Neural cell (in vitro differentiated cells): ENCODE data around the gene ADGRG3.

Source experiments
- CTCF ChIP-seq: fragments of 450-650 bp; IDR thresholded peaks from 2 replicates; pipeline ENCODE4 v1.5.1; 2014; ENCODE audit warnings: antibody characterized with exemption, mild to moderate bottlenecking, moderate library complexity; ENCODE audit not compliant: poor library complexity, severe bottlenecking
- EZH2 ChIP-seq: fragments of 200-600, 300-800 bp; shearing (Covaris generic), sonication (generic); IDR thresholded peaks from 2 replicates; pipeline ENCODE4 v1.6.1; 2014; ENCODE audit warnings: antibody characterized with exemption, low read length, borderline replicate concordance, mild to moderate bottlenecking; ENCODE audit not compliant: insufficient read depth, poor library complexity, severe bottlenecking
- REST ChIP-seq: IDR thresholded peaks from 2 replicates; pipeline ENCODE4 v1.6.1; 2012; ENCODE audit warnings: borderline replicate concordance
- TAF1 ChIP-seq: IDR thresholded peaks from 2 replicates; pipeline ENCODE4 v1.6.1; 2012; ENCODE audit warnings: low read depth

GRCh38 chr16:57706717-57707116 lies 38.6 kb downstream of the ADGRG3 start:
- TF ChIP-seq CTCF (no peak), TAF1 (no peak), EZH2 (no peak), REST (no peak)
